NCI-H146 treated with DMSO at 0.1 percent for 48 hours (cell line): ENCODE measurements around the gene GALNT11.

ENCODE experiments used
- DNase-seq: peaks from one replicate; lab custom pipeline; 2025; ENCODE audit not compliant: unreplicated experiment; lab: John Stamatoyannopoulos, UW

GALNT11 gene

DNA sequence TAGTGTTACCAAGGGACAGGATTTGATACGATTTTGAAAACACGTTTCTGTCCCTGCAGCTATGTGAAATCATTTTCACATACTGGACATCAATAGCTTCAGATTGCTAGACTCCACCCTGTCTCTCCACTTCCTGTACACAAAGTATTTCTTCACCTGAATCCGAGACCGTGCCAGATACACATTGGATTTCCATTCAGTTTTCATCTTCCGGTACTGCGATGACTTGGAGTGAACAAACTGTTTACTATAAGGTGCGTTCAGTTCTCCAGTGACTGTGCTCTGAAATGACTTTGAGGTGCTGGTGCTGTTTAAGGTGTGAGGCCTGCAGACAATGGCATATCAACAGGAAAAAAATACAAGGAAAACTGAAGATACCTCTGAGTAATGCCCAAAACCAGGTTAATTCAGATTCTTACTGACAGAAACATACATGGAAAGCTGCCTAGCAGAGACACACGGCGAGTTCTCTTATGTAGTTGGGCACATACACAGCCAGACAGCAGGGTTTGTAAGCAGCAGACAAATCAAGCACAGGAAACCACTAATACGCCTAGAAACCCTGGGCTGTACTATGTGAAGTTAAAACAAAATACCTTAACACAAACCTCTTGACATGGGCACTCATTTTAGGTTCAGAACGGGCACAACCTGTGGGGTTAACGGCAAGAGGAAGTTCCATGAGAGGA, 119.2 kb downstream of the GALNT11 start:
- no peak for DNase-seq

DNA sequence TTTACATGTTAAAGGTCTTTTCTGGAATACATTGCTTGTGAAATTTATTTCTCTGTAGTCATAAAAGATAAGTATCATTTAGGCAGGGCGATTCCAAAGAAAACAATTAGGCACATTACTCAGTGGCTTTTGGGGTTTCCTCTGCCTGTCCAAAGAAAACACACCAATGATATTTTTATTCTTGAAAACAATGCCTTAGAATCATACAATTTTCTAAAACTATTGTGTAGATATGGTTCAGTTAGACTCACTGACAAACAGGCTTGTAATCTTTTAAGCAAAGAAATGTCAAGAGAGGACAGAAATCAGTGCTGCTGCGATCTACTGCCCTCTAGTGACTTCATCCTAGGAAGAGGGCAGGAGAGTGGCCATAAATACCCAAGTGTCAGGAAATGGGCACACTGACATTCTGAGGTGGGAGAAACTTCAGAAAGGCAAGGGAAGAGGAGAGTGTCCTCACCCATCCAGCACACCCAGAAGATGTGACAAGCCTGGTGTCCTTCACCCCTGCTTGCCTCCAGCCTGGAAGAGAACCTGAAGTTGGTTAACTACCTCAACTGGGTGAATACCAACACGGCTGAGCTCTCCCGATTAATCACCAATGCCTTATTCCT, 120.5 kb downstream of the GALNT11 start:
- DNase-seq, result no peak

- no peak for DNase-seq
Observed at GRCh38 chr7:152148706-152149105, 123.2 kb downstream of the GALNT11 start.

DNA sequence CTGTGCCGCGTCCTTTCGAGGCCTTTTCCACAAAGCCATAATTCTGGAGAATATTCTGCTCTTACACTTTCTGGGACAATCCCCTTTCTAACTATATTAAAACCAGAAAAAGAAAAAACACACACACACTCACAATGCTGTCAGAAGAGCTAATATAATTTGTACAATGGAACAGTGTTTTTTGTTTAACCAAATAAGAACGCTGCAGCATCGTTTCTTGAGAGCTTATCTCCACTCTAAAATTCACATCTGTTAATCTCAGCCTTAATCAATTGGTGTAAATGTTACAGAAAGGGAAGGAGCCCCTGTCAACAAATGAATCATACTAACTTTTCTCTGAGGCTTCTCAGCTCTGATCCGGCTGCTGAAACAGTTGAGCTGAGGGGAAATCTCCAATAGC, 123.9 kb downstream of the GALNT11 start:
- DNase-seq, result no peak

GRCh38 chr7:152152267-152152666, 126.8 kb downstream of the GALNT11 start:
- no peak for DNase-seq

DNA sequence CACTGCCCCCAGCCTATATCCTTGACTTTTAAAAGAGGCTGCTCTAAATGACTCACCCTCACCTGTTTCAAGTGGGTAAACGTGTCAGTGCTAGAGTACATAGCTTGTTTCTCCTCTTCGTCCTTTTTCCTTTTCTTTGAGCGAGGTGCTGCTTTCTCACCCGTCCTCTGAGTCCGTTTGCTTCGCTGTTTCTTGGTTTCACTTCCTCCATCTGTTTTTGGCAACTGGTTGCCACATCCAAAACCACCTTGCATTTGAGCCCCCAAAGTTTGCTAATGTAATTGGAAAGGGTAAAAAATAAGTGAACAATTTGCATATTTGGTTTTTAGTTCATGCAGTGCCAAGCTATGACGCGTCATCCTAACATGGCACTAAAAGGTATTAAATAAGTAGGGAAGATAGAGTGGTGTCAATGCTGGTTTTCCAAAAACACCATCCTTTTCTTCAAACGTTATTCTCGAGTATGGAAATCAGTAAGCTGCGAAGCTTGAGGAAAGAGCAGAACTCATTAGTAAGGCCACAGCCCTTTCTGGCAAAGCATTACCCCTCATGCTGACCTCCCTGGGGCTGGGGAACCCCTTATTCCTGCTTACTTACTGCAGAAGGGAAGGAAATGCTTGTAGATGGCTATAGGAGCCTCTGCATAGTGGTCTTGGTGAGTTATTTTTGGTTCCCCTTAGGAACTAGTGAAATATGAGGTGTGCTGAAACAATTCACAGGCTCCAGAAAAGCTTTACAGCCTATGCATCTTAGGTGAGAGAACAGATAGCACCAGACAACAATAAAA, 133.5 kb downstream of the GALNT11 start:
- DNase-seq, result no peak

GRCh38 chr7:152161171-152161570, 135.7 kb downstream of the GALNT11 start:
- DNase-seq, result no peak

- no peak for DNase-seq
Observed at GRCh38 chr7:152162287-152162686, 136.8 kb downstream of the GALNT11 start.
